HG02884 (cell line): Measurements from ENCODE around the gene GPRIN3.
"Not testable (repeated sequence)": the region's sequence is repeated elsewhere in the genome, so short reads cannot be mapped to it uniquely, and the experiment has no call there.

Experiments used
- ATAC-seq: cut with Tn5 transposase; IDR thresholded peaks from one replicate; pipeline ENCODE4 v1.9.1; 2021; ENCODE audit warnings: mild to moderate bottlenecking, moderate library complexity; ENCODE audit not compliant: unreplicated experiment

The GPRIN3 gene

DNA sequence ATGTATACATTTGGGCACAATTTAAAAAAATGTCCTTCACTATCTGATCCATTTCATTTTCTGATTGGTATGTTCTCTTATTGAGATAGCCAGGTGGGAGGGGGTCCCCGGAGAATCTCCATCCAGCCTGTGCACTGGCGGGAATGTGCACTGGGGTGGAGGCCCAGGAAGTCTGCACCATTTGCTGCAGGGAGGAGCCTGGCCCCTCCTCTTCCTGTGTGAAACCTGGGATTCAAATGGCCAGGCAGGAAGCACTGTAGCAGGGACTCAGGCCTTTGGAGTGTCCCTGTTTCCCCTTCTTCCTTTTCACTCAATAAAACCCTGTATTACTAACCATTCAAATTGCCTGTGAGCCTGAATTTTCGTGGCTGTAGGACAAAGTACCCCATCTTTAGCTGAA lies 44.3 kb downstream of the GPRIN3 start:
- ATAC-seq, result no peak

DNA sequence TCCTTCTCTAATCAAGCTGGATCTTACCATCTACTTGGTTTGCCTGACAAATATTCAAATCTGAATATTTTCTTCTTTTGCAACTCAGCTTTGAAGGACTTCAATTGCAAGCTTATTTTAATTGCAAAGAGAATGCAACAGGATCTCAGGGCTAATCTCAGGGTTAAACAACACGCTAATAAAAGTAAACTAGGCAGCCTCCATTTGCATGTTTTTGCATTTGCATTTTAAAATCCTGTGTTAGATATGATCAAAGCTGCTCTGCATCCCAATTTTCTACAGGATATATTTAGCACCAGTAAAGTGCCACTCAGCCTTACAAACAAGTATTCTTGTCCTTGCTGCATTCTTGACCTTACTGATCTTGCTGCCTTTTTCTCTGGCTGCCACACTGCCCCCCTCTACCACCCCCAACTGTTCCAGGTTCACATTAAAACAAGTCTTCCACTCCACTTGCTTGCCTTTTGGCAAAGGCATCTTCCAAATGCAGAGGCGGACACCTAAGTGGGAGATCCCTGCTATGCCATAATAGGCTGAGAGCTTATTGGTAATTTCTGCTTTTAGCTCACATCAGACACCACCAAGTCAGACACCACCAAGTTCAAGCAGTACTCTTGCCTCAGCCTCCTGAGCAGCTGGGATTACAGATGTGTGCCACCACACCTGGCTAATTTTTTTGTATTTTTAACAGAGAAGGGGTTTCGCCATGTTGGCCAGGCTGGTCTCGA lies 48.1 kb downstream of the GPRIN3 start:
- no peak for ATAC-seq

DNA sequence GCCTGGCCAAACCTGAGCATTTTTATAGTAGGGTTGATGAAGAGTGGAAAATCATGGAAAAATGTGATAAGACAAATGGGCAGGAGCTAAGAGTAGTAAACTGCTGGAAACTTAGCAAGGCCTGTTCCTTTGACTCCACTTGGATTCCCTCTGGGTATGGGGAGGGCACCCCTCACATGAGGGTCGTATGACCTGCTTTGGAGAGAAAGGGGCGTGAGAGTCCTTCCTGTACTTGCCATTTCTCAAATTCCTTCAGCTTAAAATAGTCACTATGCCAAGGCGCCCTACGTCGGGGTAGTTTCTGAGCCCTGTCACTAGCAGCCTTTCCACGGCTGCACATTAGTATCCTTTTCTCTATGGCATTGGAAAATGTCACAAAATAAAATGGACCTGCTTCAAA lies 49.1 kb downstream of the GPRIN3 start:
- ATAC-seq, result no peak

DNA sequence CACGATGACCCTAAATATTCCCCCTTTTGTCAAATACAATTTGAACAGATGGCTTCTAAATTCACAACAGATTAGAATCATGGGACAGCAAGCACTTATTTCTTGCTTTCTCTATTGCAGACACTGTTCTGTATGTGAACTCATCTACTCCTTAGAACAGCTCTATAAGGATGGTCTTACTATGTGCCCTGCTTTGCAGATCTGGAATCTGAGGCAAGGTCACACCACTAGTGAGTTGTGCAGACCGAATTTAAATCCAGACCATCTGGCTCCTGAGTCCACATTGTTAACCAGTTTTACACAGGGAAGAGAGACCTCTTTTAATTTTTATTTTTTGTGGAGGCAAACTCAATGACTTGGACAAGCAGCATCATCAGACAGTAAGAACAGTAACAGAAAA lies 50.2 kb downstream of the GPRIN3 start:
- ATAC-seq, result no peak

DNA sequence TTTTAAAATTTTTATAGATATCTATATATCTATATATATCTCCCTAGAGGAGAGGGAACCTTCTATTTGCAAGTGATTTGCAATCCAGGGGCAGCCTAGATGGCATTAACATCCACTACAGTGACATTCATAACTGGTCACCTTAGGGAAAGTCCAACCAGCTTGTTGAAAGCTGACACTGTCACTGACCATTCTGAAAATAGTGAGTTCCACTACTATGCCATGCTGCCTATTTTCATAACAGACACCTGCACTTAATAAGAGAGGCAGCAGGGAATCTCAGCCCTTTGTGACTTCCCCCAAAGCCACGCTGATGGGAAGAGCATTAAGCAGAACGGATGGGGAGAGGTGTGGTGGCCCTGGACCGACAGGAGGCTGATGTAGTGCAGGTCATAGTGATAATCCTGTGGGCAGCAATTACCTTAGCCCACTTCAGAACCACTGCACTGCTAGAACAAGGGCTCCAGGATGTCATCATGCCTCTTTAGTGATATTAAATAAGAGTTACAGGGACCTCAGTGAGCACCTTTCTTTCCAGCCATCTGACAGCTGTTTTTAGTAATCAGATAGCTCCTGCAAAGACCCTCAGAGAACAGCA lies 51.3 kb downstream of the GPRIN3 start:
- no peak for ATAC-seq

DNA sequence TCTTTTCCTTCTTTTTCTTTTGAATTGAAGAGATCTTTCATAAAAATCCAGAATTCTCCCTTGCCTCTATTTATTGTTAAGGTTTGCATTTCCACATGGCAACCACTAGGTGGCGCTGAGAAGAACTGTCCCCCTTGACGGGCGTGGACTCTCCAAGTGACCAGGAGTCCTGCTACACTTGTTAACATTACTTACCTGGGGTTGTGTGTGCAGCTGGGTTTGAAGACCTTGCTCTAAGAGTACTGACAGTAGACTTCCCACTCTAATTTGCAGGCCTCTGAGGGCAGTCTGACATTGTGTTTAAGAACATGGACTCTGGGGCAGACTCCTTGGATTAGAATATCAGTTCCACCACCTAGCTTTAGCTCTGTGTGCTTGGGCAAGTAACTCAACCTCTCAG lies 52.8 kb downstream of the GPRIN3 start:
- peak; percentile 68 for ATAC-seq

DNA sequence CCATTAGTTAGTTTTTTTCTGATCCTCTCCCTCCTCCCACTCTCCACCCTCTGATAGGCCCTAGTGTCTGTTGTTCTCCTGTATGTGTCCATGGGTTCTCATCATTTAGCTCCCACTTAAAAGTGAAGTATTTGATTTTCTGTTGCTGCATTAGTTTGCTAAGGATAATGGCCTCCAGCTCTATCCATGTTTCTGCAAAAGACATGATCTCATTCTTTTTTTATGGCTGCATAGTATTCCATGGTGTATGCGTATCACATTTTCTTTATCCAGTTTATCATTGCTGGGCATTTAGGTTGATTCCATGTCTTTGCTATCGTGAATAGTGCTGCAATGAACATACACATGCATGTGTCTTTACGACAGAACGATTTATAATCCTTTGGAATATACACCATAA lies 53.3 kb downstream of the GPRIN3 start:
- ATAC-seq, result not testable (repeated sequence)

DNA sequence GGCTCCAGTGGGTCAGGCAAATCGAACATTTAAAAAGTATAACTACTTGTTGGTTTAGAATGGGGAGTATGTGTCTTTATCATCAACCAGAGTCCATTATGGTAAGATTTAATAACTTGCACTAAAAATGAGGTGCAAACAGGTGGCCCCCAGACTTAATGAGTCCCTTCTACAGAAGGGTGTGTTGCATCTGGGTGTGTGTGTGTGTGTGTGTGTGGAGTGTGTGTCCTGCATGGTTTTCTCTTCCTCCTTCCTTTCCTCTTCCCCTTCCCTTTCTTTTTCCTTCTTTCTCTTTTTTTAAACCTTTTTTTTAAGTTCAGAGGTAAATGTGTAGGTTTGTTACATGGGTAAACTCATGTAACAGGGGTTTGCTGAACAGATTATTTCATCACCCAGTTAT lies 53.7 kb downstream of the GPRIN3 start:
- no peak for ATAC-seq

DNA sequence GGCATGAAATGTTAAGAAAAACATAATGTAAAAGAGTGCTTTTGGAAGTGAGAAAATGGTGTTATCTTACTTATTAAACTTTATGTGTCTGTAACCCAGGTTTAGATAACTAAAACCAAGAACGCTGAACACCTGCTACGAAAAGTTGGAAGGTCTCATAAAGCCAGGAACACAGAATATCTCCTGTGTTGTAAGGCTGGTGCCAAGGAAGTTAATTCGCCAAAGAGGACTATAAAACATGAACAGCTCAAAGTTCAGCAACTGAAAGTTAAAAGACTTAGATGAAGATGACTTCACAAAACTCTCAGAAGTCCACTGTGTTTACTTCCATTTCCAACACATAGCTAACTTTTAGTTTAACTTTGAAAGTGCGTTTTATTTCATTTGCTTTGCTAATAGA lies 54.3 kb downstream of the GPRIN3 start:
- ATAC-seq, result no peak

DNA sequence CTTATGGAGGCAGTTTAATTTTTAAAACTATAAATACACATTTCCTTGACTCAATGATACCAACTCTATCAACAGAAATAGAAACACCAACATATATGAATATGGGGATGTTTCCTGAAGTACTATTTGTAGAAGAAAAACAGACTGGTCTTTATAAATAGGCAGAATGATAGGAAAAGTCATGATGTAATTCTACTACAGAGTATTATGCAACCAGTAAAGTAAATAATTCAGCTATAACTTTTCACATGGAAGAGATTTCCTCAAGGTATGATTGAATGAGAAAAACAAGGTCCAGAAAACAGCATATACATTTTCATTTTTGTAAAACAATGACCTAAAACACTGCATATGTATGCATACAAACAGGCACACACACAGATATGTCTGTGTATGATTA lies 56.2 kb downstream of the GPRIN3 start:
- no peak for ATAC-seq

DNA sequence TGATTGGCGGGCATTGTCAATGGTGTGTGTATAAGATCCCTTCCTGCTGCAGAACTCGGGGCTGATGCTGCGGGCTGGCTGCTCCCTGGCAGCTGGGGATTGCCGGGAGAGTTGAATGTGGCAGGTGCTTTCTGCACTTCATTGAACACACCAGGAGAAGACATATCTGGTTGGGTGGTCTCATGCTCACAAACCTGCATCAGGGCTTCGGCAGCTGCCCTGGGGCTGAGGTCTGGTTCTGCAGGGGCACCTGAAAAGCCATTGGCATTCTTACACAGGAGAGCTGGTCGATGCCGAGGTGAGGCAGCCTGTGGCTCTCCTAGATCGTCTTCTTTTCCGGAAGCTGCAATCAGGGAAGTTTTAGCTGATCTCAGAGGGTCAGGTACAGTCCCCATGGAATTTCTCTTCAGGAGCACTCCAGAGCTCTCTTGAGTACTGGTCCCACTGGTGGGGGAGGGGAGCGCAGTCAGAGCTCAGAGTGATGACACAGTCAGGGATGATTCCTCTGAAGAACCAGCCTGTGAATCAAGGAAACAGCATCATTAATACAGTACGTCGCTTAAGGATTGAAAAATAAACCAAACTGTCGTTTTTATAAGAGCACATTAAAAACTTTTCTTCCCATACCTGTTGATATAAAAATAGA lies 57.8 kb downstream of the GPRIN3 start:
- ATAC-seq, result no peak

DNA sequence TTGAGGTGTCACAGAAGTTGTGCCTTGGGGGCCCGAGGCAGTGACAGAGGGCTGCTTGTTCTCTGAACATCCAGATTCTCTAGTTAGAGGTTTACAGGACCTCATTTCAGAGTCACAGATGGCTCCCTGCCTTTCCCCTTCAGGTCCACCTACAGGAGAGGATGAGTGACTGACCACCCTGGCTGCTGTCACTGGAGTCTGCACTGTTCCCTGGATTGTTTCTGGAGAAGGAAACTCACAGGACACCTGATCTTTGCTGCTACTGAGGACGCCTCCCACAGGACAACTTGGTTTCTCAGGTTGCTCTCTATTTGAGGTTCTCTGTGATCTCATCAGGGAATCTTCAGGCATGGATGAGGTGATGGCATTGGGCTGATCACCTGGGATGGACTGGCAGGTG lies 58.3 kb downstream of the GPRIN3 start:
- ATAC-seq, result no peak

DNA sequence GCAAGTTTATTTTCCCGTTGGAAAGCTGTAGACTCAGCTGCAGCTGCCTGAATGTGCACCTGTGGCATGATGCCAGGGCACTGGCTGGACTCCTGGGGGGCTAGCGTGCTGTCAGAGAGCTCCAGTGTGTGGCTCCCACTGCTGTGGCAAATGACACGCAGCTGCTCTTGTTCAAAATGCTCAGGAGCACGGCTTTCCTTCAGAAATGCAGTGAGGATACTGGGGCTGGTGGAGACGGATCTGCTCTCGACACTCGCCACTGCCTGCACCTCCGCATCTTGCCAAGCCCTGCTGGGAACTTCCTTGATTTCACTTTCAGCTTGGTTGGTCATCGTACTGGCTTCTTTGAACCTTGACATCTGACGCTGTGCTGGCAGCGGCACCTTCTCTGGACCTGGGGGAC lies 58.7 kb downstream of the GPRIN3 start:
- ATAC-seq, result no peak

DNA sequence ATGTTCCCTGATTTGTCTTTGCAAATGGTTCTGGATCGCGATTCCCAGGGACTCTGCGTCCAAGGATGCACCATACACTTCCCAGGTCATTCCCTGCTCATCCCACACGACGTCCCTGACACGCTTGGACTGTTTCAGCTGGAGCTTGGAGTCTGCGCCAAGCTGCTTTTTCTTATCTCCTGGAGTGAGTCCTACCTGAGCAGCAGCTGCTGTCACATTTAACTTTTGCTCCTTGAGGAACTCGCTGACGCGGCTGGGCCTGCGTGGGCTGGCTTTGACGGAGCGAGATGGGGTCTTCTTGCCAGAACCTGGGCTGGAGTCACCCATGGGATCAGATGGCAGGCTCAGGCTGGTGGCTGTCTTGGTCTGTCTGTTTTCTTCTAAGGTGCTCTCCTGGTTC lies 59.6 kb downstream of the GPRIN3 start:
- ATAC-seq, result no peak

DNA sequence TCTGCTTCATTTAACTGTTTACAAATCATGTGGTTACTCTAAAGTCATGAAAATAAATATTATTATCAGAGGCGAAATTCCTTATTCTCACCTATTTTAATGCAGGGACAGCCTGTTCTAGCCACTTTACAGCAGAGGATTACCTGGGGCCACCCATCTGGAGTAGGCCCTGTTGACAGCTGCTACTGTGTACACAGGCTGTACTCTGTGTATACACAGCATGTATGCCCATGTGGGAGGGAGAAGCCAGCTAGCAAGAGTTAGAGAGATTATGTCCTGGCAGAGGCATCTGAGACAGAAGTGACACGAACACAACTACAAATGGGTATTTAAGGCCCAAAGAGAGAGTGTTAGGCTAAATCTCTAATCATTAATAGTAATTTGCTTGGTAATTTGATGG lies 62.1 kb downstream of the GPRIN3 start:
- ATAC-seq, result no peak

DNA sequence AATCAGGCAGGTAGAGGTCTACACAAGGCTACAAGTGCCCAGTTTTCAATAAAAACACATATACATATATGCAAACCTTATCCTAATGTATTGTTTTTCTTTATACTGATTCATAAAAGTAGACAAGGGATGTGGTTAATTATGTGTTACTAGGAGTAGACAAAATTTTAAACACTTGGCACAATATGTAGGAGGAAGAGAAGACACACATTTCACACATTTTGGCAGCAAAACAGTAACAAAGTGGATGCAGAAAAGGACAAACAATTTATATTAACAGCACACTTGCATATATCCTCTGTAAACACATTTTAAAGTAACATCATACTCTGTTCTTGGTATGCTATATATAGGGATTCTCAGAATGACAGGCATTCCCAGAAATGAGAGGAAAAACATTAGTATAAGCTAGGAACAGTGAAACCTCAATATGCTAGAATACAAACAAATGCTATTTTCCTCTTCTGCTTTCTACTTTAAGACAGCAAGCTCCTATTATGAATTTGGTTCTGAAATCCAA lies 63.8 kb downstream of the GPRIN3 start:
- no peak for ATAC-seq

DNA sequence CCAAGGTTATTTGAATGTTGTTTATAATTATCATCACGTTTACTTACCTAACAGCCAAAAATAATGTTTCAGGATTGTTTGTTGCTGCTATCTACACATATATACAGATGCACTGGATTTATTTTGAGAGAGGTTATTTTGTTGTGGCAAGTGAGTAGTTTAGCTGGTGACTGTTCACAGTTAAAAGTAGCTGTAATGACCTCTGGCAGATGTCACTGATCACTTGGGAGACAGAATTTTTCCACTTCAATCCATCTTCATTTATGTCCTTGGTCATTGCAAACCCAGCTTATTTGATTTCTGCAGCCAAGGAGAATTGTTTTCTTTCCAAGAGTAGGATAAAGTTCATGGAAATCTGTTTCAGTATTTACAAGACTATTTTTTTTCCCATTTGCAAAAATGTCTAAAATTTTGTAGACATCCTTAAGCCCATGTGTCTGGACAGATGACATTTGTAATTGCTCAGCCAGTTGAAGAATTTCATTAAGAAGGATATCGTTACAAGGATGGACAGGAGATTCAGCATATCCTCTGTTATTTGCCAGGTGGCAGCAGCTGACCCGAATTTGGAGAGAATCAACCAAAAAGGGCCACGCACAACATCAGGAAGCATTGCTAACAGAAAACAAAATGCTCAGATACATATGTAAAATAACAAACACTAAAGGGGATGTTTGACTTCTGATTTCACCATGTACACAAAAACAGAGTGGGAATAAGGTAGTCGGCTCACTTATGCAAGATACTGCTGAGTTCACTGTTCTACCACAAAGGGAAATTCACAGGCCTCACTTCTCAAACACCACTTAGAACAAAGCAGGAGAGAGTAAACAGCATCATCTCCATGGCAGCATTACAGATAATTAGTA lies 64.5 kb downstream of the GPRIN3 start:
- ATAC-seq, result no peak

DNA sequence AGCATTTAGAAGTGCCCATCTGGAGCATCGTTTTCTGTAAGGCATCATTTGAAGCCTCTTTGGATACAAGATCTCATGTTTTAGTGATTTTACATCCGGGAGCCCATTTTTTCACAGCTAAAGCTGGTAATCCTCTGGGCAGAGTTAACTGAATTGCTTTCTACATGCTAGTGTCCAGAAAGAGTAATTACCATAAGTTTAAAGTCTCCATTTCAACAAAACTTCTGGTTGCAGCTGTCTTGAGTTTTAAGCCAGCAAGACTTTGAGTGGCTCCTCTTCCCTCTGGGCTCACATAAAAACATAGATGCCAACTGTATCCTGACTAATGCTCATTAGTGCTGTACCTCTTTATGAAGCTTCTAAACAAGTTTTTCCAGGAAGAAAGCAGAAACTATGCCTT lies 65.4 kb downstream of the GPRIN3 start:
- no peak for ATAC-seq

DNA sequence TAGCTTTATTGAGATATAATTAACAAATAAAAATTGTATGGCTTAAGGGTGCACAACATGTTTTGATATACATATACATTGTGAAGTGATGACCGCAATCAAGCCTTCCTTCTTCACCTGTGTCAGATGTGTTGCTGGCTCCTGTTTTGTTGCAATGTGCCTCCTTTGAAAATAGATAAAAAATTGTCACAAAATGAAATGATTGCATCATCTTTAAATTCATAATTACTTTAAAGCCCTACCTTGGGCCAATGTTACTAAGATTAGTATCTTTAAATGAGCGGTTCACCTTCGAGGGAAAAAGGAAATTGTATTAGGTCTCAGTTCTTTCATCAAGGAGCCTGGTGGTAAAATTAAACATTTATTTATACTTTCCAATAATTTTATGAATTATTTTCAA lies 77.3 kb downstream of the GPRIN3 start:
- no peak for ATAC-seq

DNA sequence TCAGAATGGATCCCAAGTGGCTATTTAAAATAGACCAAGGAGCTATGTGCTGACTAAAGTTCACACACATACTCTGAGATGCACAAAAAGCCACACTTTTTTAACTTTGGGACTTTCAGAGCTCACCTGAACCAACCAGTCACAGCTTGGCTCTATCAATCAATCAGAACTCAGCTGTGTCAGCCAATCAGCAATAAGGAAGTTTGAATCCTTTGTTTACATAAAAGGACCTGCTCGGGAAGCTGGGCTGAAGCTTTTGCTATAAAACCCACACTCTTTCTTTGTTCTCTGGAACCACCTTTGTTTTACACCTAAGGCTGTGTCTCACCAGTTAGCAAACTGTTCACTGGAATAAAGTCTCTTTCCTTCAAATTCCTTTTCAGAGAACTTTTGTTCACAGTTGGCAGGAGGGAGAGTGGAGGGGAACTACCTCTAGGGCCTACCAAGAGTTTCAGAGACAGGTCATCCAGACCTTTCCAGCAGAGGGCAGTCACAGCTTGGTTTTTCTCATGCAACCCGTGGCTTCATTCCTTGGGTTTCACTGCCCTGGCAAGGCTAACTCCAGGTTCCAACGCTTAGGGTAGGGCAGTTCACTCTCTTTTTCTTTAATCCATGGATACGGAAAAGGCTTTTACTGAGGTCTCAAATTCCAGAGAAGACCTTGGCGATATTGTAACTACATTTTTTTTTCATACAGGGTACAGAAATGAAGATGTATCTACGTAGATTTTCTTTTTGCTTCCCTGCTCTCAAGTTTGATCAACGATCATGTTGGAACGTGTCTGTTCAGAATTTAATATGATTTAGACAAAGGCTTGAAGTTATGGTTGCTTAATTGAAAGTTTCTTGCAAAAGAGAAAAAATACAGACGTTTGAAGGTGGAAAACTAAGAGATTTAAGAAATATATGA lies 80.7 kb downstream of the GPRIN3 start:
- ATAC-seq, result peak; percentile 89
